Measurements from ENCODE around the gene NUMBL. TPM values are rescaled to one million over a fixed set of nuclear protein-coding genes. Genes with fewer than 3 reads are reported as not detected.

Gene NUMBL
- total and polyA plus RNA-seq, 9 of the 15 experiments (the other 6 are each of a cell fraction or from before 2014, with no cell fraction given): 0.39 to 38.6 (median 6.6) TPM

- TF ChIP-seq, protein P1, sequence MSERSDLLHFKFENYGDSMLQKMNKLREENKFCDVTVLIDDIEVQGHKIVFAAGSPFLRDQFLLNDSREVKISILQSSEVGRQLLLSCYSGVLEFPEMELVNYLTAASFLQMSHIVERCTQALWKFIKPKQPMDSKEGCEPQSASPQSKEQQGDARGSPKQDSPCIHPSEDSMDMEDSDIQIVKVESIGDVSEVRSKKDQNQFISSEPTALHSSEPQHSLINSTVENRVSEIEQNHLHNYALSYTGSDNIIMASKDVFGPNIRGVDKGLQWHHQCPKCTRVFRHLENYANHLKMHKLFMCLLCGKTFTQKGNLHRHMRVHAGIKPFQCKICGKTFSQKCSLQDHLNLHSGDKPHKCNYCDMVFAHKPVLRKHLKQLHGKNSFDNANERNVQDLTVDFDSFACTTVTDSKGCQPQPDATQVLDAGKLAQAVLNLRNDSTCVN (CRISPR knock-in tag; IDR thresholded peaks at IDR 0.05): peak; percentile 48; the same call in 1 of the 2 replicates
- no peak for TF ChIP-seq C11orf30 (IDR thresholded peaks at IDR 0.05; ENCODE audit: low read depth)
- TF ChIP-seq SMC3 (conservative IDR thresholded peaks at IDR 0.05; ENCODE audit: insufficient read depth, low read depth, low read length): peak; percentile 91
- no peak for TF ChIP-seq KLF6 (CRISPR knock-in tag; IDR thresholded peaks at IDR 0.05; ENCODE audit: borderline replicate concordance)
- peak; percentile 79; the same call in 1 of the 2 replicates for TF ChIP-seq XRCC5 (IDR thresholded peaks at IDR 0.05; ENCODE audit: low read depth, low read length)
- no peak for TF ChIP-seq ZNF354B (CRISPR knock-in tag; IDR thresholded peaks at IDR 0.05)
- TF ChIP-seq ZKSCAN1 (IDR thresholded peaks at IDR 0.05; ENCODE audit: low read depth, low read length): no peak; the same call in 1 of the 2 replicates
- TF ChIP-seq NR1H2 (CRISPR knock-in tag; IDR thresholded peaks at IDR 0.05): no peak
- TF ChIP-seq ATF1 (CRISPR knock-in tag; IDR thresholded peaks at IDR 0.05): no peak
- TF ChIP-seq ATF1 (tag; IDR thresholded peaks at IDR 0.05): 0 out of 2 replicates have a peak, but pooled peaks have one; percentile 33
- TF ChIP-seq SUPT5H (IDR thresholded peaks at IDR 0.05): peak; percentile 45
- TF ChIP-seq KHSRP (IDR thresholded peaks at IDR 0.05): no peak
- TF ChIP-seq BRD9 (IDR thresholded peaks at IDR 0.05; ENCODE audit: low read depth, partially characterized antibody): peak; percentile 63
- TF ChIP-seq ZFX (CRISPR knock-in tag; IDR thresholded peaks at IDR 0.05): peak; percentile 92
- no peak for TF ChIP-seq DACH1 (IDR thresholded peaks at IDR 0.05; ENCODE audit: partially characterized antibody)
- peak; percentile 77 for TF ChIP-seq EGR1 (conservative IDR thresholded peaks at IDR 0.05)
- peak; percentile 79; the same call in 1 of the 2 replicates for TF ChIP-seq LARP7 (IDR thresholded peaks at IDR 0.05)
- peak in 1 of 2 experiments; percentile 65; a peak in 1 of 4 replicates for TF ChIP-seq RCOR1 (IDR thresholded peaks at IDR 0.05; ENCODE audit: borderline replicate concordance in 1 of 2, low read depth in 2 of 2, low read length in 2 of 2)
- TF ChIP-seq ZNF511 (CRISPR knock-in tag; IDR thresholded peaks at IDR 0.05): no peak
- no peak for TF ChIP-seq ZNF609 (CRISPR knock-in tag; IDR thresholded peaks at IDR 0.05; ENCODE audit: borderline replicate concordance)
- peak; percentile 43; the same call in 1 of the 2 replicates for TF ChIP-seq NCOR1 (IDR thresholded peaks at IDR 0.05)
- TF ChIP-seq VEZF1 (CRISPR knock-in tag; IDR thresholded peaks at IDR 0.05): peak; percentile 49; the same call in 1 of the 2 replicates
Measured at GRCh38 chr19:40702337-40703012, 12.0 kb upstream of the NUMBL start (continued).

Measured in K562 (cell line).